Activated T-helper 2 cell treated with anti-CD3 and anti-CD28 coated beads, Interferon-gamma antibody, Interleukin-2, Interleukin-4, amounts not matched to agents 10 μg/mL and 5 μg/mL and 100 μg/mL, durations not matched to agents 14 hours and 24 hours and 36 hours (primary cell): ENCODE data around the gene PGBD5. TPM values are rescaled to one million over a fixed set of nuclear protein-coding genes. Genes with fewer than 3 reads are reported as not detected.

Source experiments
- DNase-seq: peaks from one replicate; pipeline ENCODE4 v3.0.0; 2021; ENCODE audit warnings: low spot score
- H3K27ac Mint-ChIP-seq: one replicate; pipeline ENCODE4 v1.8.0; 2021; ENCODE audit warnings: mixed read lengths
- H3K27me3 Mint-ChIP-seq: one replicate; pipeline ENCODE4 v1.8.0; 2021; ENCODE audit warnings: low read depth, mixed read lengths
- H3K36me3 Mint-ChIP-seq: one replicate; pipeline ENCODE4 v1.8.0; 2021; ENCODE audit warnings: low read depth, mixed read lengths
- H3K4me1 Mint-ChIP-seq: one replicate; pipeline ENCODE4 v1.8.0; 2021; ENCODE audit warnings: low read depth, mixed read lengths
- H3K4me3 Mint-ChIP-seq: one replicate; pipeline ENCODE4 v1.8.0; 2021; ENCODE audit warnings: low read depth, mild to moderate bottlenecking, moderate library complexity, mixed read lengths
- H3K9me3 Mint-ChIP-seq: one replicate; pipeline ENCODE4 v1.8.0; 2021; ENCODE audit warnings: mixed read lengths
- intact Hi-C: fragments of 100-400 bp; cut with micrococcal nuclease; formaldehyde crosslinking; loops from one replicate; pipeline ENCODE4 v1.15.1; 2023
- total RNA-seq: library from RNA; stranded (reverse); gene quantifications from 2 replicates; pipeline ENCODE4 v1.2.3, GENCODE V29; 2022

The PGBD5 gene
- total RNA-seq, 1 donor from 2014 or later, result not detected

- no peak for DNase-seq
- peaks cover 2% of the 10 kb centered on the region for H3K27me3 Mint-ChIP-seq
- intact Hi-C loops, result no loop called here
- no peaks in the 10 kb centered on the region for H3K4me1 Mint-ChIP-seq
- no peak overlapping the region for H3K27ac Mint-ChIP-seq
- H3K4me3 Mint-ChIP-seq, result no peak overlapping the region
- no peaks in the 10 kb centered on the region for H3K9me3 Mint-ChIP-seq
- H3K36me3 Mint-ChIP-seq, result no peaks in the 10 kb centered on the region
Measured at GRCh38 chr1:230317823-230318819, 108.0 kb downstream of the PGBD5 start.

- Mint-ChIP-seq H3K9me3 (no peaks in the 10 kb centered on the region), H3K27me3 (peaks cover 2% of the 10 kb centered on the region), H3K4me1 (no peaks in the 10 kb centered on the region), H3K36me3 (no peaks in the 10 kb centered on the region), H3K27ac (no peak overlapping the region), H3K4me3 (no peak overlapping the region)
- no peak for DNase-seq
- intact Hi-C loops, result no loop called here
Measured at GRCh38 chr1:230316864-230317745, 109.0 kb downstream of the PGBD5 start.

GRCh38 chr1:230315099-230315498 lies 111.0 kb downstream of the PGBD5 start:
- peaks cover 2% of the 10 kb centered on the region for H3K4me1 Mint-ChIP-seq
- no peak for DNase-seq
- H3K9me3 Mint-ChIP-seq, result no peaks in the 10 kb centered on the region
- no peak overlapping the region for H3K4me3 Mint-ChIP-seq
- H3K27ac Mint-ChIP-seq, result no peak overlapping the region
- intact Hi-C loops, result no loop called here
- no peaks in the 10 kb centered on the region for H3K36me3 Mint-ChIP-seq
- peaks cover 3% of the 10 kb centered on the region for H3K27me3 Mint-ChIP-seq

- Mint-ChIP-seq H3K9me3 (no peaks in the 10 kb centered on the region), H3K4me1 (peaks cover 2% of the 10 kb centered on the region), H3K4me3 (no peak overlapping the region), H3K36me3 (no peaks in the 10 kb centered on the region), H3K27me3 (peaks cover 3% of the 10 kb centered on the region), H3K27ac (no peak overlapping the region)
- no peak for DNase-seq
- intact Hi-C loops, result loop anchor here (5.0 kb wide), 1 partner anchor 147 kb away; no protein-coding TSS in a partner anchor
Measured at GRCh38 chr1:230314142-230314470, 112.0 kb downstream of the PGBD5 start.

- no peaks in the 10 kb centered on the region for H3K36me3 Mint-ChIP-seq
- no peak overlapping the region for H3K27ac Mint-ChIP-seq
- H3K4me3 Mint-ChIP-seq, result no peak overlapping the region
- peaks cover 3% of the 10 kb centered on the region for H3K27me3 Mint-ChIP-seq
- peaks cover 2% of the 10 kb centered on the region for H3K4me1 Mint-ChIP-seq
- intact Hi-C loops, result loop anchor here (5.0 kb wide), 1 partner anchor 146 kb away; no protein-coding TSS in a partner anchor
- DNase-seq, result no peak
- H3K9me3 Mint-ChIP-seq, result no peaks in the 10 kb centered on the region
Measured at GRCh38 chr1:230313453-230314141, 112.5 kb downstream of the PGBD5 start.

- intact Hi-C loops, result loop anchor here (5.0 kb wide), 1 partner anchor 145 kb away; no protein-coding TSS in a partner anchor
- H3K4me3 Mint-ChIP-seq, result no peak overlapping the region
- H3K4me1 Mint-ChIP-seq, result peaks cover 2% of the 10 kb centered on the region
- no peak for DNase-seq
- H3K27ac Mint-ChIP-seq, result no peak overlapping the region
- no peaks in the 10 kb centered on the region for H3K9me3 Mint-ChIP-seq
- peaks cover 3% of the 10 kb centered on the region for H3K27me3 Mint-ChIP-seq
- H3K36me3 Mint-ChIP-seq, result no peaks in the 10 kb centered on the region
Measured at GRCh38 chr1:230312676-230313075, 113.5 kb downstream of the PGBD5 start.

- intact Hi-C loops, result loop anchor here (1.0 to 5.0 kb wide), 3 partner anchors 143 to 649 kb away; no protein-coding TSS in a partner anchor
- Mint-ChIP-seq H3K9me3 (no peaks in the 10 kb centered on the region), H3K4me1 (peaks cover 11% of the 10 kb centered on the region), H3K27me3 (peaks cover 3% of the 10 kb centered on the region), H3K36me3 (no peaks in the 10 kb centered on the region), H3K4me3 (no peak overlapping the region), H3K27ac (no peak overlapping the region)
- peak; percentile 34 for DNase-seq
Measured at GRCh38 chr1:230310381-230311163, 115.6 kb downstream of the PGBD5 start.

- peaks cover 3% of the 10 kb centered on the region for H3K27me3 Mint-ChIP-seq
- H3K4me3 Mint-ChIP-seq, result no peak overlapping the region
- no peak for DNase-seq
- H3K9me3 Mint-ChIP-seq, result no peaks in the 10 kb centered on the region
- H3K4me1 Mint-ChIP-seq, result peaks cover 11% of the 10 kb centered on the region
- no peaks in the 10 kb centered on the region for H3K36me3 Mint-ChIP-seq
- intact Hi-C loops, result loop anchor here (1.0 to 5.0 kb wide), 4 partner anchors 142 to 648 kb away; partner anchors contain the start of gene GALNT2
- no peak overlapping the region for H3K27ac Mint-ChIP-seq
Measured at GRCh38 chr1:230309646-230310177, 116.4 kb downstream of the PGBD5 start.

- Mint-ChIP-seq H3K27ac (no peak overlapping the region), H3K36me3 (no peaks in the 10 kb centered on the region), H3K4me1 (peaks cover 17% of the 10 kb centered on the region), H3K9me3 (no peaks in the 10 kb centered on the region), H3K27me3 (peaks cover 2% of the 10 kb centered on the region), H3K4me3 (no peak overlapping the region)
- intact Hi-C loops, result loop anchor here (5.0 kb wide), 1 partner anchor 242 kb away; the partner anchor contains the start of gene GALNT2
- DNase-seq, result no peak
Measured at GRCh38 chr1:230308821-230309220, 117.3 kb downstream of the PGBD5 start.

- Mint-ChIP-seq H3K27ac (no peak overlapping the region), H3K4me1 (peaks cover 24% of the 10 kb centered on the region), H3K27me3 (peaks cover 2% of the 10 kb centered on the region), H3K36me3 (no peaks in the 10 kb centered on the region), H3K9me3 (no peaks in the 10 kb centered on the region), H3K4me3 (no peak overlapping the region)
- intact Hi-C loops, result loop anchor here (5.0 kb wide), 1 partner anchor 241 kb away; the partner anchor contains the start of gene GALNT2
- no peak for DNase-seq
Measured at GRCh38 chr1:230308039-230308438, 118.1 kb downstream of the PGBD5 start.

- intact Hi-C loops, result loop anchor here (2.0 to 5.0 kb wide), 3 partner anchors 36 to 240 kb away; partner anchors contain the start of gene GALNT2
- Mint-ChIP-seq H3K4me1 (peaks cover 25% of the 10 kb centered on the region), H3K27me3 (peaks cover 2% of the 10 kb centered on the region), H3K27ac (no peak overlapping the region), H3K9me3 (no peaks in the 10 kb centered on the region), H3K4me3 (no peak overlapping the region), H3K36me3 (no peaks in the 10 kb centered on the region)
- DNase-seq, result no peak
Measured at GRCh38 chr1:230307213-230307612, 118.9 kb downstream of the PGBD5 start.
